A549 (cell line): ENCODE measurements around the gene PLCD3.

Experiments
- FOSL2 ChIP-seq, 2 experiments: fragments of 450-650 bp in 1 of 2; fragments of >200 bp in 1 of 2; sonication (Bioruptor Twin) in 1 of 2; formaldehyde crosslinking; IDR thresholded peaks; 2 replicates each; pipeline versions ENCODE4 v1.5.0 to v1.6.1; 2016 to 2020; ENCODE audit warnings: mild to moderate bottlenecking in 1 of 2, moderate library complexity in 1 of 2
- TF ChIP-seq, protein P1 (sequence below): fragments of 250-450 bp; sonication (Bioruptor Pico); IDR thresholded peaks from 2 replicates; pipeline ENCODE4 v1.5.0; 2021; ENCODE audit warnings: mild to moderate bottlenecking, moderate library complexity, borderline replicate concordance
- TF ChIP-seq, protein P2 (sequence below): fragments of >200 bp; sonication (Bioruptor Twin); formaldehyde crosslinking; IDR thresholded peaks from 3 replicates; pipeline ENCODE4 v1.5.1; 2016
- TF ChIP-seq, protein P3 (sequence below): fragments of 150-350 bp; IDR thresholded peaks from 2 replicates; pipeline ENCODE4 v1.6.1; 2014; ENCODE audit warnings: low read depth, mild to moderate bottlenecking, low read length
- TF ChIP-seq, protein P4 (sequence below): fragments of >200 bp; sonication (Bioruptor Twin); formaldehyde crosslinking; IDR thresholded peaks from 2 replicates; pipeline ENCODE4 v1.6.1; 2016
- TF ChIP-seq, protein P5 (sequence below): IDR thresholded peaks from 2 replicates; pipeline ENCODE4 v1.6.1; 2012
- TF ChIP-seq, protein P6 (sequence below): IDR thresholded peaks from 2 replicates; pipeline ENCODE4 v1.6.1; 2012
- TF ChIP-seq, protein P7 (sequence below): fragments of 200-600 bp; sonication (generic); IDR thresholded peaks from 2 replicates; pipeline ENCODE4 v1.6.1; 2016; ENCODE audit warnings: antibody characterized with exemption, mild to moderate bottlenecking, moderate library complexity

DNA sequence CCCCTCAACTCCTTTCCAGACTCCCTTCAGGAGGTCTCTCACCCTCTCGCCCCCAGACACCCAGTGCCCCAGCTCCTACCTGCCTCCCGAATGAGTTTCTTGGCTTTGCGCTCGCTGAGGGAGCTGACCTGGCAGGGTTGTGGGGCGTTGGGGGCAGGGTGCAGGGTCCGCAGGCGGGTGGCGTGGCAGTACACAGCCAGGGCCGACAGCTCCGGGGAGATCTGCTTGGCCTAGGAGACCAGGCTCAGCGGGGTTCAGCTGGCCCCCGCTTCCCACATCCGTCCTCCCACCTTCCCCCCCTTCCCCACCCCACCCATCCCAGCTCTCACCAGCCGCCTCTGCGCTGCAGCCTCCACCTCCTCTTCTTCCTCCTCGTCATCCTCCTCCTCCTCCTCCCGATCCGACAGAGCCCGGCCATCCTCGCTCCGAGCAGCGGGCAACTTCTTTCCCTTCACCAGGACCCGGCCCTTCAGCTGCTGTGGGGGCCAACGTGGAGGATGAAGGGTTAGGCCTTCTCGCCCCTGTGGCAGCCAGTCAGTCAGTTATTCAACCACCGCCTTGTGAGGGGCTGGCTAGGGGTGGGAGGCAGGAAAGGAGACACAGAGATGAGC lies 17.2 kb downstream of the PLCD3 start:
- TF ChIP-seq, protein P1, sequence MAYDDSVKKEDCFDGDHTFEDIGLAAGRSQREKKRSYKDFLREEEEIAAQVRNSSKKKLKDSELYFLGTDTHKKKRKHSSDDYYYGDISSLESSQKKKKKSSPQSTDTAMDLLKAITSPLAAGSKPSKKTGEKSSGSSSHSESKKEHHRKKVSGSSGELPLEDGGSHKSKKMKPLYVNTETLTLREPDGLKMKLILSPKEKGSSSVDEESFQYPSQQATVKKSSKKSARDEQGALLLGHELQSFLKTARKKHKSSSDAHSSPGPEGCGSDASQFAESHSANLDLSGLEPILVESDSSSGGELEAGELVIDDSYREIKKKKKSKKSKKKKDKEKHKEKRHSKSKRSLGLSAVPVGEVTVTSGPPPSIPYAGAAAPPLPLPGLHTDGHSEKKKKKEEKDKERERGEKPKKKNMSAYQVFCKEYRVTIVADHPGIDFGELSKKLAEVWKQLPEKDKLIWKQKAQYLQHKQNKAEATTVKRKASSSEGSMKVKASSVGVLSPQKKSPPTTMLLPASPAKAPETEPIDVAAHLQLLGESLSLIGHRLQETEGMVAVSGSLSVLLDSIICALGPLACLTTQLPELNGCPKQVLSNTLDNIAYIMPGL, result no peak
- TF ChIP-seq, protein P2, sequence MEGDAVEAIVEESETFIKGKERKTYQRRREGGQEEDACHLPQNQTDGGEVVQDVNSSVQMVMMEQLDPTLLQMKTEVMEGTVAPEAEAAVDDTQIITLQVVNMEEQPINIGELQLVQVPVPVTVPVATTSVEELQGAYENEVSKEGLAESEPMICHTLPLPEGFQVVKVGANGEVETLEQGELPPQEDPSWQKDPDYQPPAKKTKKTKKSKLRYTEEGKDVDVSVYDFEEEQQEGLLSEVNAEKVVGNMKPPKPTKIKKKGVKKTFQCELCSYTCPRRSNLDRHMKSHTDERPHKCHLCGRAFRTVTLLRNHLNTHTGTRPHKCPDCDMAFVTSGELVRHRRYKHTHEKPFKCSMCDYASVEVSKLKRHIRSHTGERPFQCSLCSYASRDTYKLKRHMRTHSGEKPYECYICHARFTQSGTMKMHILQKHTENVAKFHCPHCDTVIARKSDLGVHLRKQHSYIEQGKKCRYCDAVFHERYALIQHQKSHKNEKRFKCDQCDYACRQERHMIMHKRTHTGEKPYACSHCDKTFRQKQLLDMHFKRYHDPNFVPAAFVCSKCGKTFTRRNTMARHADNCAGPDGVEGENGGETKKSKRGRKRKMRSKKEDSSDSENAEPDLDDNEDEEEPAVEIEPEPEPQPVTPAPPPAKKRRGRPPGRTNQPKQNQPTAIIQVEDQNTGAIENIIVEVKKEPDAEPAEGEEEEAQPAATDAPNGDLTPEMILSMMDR, result no peak
- TF ChIP-seq, protein P3, sequence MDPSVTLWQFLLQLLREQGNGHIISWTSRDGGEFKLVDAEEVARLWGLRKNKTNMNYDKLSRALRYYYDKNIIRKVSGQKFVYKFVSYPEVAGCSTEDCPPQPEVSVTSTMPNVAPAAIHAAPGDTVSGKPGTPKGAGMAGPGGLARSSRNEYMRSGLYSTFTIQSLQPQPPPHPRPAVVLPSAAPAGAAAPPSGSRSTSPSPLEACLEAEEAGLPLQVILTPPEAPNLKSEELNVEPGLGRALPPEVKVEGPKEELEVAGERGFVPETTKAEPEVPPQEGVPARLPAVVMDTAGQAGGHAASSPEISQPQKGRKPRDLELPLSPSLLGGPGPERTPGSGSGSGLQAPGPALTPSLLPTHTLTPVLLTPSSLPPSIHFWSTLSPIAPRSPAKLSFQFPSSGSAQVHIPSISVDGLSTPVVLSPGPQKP, result no peak
- TF ChIP-seq FOSL2 (IDR thresholded peaks at IDR 0.05), result no peak
- no peak for TF ChIP-seq FOSL2 (CRISPR knock-in tag; IDR thresholded peaks at IDR 0.05)
- TF ChIP-seq, protein P4, sequence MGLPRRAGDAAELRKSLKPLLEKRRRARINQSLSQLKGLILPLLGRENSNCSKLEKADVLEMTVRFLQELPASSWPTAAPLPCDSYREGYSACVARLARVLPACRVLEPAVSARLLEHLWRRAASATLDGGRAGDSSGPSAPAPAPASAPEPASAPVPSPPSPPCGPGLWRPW, result no peak
- TF ChIP-seq, protein P5, sequence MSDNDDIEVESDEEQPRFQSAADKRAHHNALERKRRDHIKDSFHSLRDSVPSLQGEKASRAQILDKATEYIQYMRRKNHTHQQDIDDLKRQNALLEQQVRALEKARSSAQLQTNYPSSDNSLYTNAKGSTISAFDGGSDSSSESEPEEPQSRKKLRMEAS, result no peak
- TF ChIP-seq, protein P6, sequence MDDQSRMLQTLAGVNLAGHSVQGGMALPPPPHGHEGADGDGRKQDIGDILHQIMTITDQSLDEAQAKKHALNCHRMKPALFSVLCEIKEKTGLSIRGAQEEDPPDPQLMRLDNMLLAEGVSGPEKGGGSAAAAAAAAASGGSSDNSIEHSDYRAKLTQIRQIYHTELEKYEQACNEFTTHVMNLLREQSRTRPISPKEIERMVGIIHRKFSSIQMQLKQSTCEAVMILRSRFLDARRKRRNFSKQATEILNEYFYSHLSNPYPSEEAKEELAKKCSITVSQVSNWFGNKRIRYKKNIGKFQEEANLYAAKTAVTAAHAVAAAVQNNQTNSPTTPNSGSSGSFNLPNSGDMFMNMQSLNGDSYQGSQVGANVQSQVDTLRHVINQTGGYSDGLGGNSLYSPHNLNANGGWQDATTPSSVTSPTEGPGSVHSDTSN, result no peak
- TF ChIP-seq, protein P7, sequence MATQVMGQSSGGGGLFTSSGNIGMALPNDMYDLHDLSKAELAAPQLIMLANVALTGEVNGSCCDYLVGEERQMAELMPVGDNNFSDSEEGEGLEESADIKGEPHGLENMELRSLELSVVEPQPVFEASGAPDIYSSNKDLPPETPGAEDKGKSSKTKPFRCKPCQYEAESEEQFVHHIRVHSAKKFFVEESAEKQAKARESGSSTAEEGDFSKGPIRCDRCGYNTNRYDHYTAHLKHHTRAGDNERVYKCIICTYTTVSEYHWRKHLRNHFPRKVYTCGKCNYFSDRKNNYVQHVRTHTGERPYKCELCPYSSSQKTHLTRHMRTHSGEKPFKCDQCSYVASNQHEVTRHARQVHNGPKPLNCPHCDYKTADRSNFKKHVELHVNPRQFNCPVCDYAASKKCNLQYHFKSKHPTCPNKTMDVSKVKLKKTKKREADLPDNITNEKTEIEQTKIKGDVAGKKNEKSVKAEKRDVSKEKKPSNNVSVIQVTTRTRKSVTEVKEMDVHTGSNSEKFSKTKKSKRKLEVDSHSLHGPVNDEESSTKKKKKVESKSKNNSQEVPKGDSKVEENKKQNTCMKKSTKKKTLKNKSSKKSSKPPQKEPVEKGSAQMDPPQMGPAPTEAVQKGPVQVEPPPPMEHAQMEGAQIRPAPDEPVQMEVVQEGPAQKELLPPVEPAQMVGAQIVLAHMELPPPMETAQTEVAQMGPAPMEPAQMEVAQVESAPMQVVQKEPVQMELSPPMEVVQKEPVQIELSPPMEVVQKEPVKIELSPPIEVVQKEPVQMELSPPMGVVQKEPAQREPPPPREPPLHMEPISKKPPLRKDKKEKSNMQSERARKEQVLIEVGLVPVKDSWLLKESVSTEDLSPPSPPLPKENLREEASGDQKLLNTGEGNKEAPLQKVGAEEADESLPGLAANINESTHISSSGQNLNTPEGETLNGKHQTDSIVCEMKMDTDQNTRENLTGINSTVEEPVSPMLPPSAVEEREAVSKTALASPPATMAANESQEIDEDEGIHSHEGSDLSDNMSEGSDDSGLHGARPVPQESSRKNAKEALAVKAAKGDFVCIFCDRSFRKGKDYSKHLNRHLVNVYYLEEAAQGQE, result no peak
